ENCODE results near the gene UMAD1.
"Not testable (repeated sequence)": the region's sequence is repeated elsewhere in the genome, so short reads cannot be mapped to it uniquely, and the experiment has no call there.

The UMAD1 gene

GRCh38 chr7:7653593-7654187 lies 13.1 kb downstream of the UMAD1 start:
- DNase-seq: peak; percentile 51

- no peak for DNase-seq
Measured at GRCh38 chr7:7654964-7655715, 14.6 kb downstream of the UMAD1 start.

DNA sequence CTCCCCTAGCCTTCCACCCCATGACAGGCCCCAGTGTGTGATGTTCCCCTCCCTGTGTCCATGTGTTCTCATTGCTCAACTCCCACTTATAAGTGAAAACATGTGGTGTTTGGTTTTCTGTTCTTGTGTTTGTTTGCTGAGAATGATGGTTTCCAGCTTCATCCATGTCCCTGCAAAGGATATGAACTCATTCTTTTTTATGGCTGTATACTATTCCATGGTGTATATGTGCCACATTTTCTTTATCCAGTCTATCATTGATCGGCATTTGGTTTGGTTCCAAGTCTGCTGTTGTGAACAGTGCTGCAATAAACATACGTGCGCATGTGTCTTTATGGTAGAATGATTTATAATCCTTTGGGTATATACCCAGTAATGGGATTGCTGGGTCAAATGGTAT lies 15.9 kb downstream of the UMAD1 start:
- not testable (repeated sequence) for DNase-seq

DNA sequence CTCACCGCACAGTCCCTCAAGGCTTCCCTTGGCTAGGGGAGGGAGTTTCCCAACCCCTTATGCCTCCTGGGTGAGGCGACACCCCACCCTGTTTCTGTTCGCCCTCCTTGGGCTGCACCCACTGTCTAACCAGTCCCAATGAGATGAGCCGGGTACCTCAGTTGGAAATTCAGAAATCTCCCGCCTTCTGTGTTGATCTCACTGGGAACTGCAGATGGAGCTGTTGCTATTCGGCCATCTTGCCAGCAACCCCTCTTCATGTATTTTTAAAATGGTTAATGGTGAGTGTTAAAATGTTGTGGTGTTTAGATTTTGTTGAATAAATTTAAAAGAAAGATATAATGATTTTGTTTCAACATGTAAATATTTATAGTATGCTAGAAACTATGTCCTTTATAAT lies 22.0 kb downstream of the UMAD1 start:
- peak; percentile 29 for DNase-seq

DNA sequence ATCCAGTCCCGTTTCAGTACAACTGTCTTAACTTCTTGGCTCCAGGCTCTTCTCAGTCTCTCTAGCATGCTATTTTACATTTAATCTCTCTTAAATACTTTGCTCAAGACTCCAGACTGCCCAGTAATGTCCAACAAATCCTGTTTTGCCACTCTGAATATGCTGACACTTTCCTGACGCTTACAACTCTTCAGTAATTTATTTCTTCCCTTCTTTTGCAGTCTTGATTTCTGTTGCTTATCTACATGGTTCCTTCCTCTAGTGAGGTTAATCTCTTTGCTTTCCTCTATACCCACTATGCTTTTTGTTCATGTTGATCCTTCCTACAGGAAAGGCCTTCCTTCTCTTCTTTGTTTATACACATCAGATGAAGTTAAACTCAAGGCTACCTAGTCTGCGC lies 23.7 kb downstream of the UMAD1 start:
- no peak for DNase-seq

DNA sequence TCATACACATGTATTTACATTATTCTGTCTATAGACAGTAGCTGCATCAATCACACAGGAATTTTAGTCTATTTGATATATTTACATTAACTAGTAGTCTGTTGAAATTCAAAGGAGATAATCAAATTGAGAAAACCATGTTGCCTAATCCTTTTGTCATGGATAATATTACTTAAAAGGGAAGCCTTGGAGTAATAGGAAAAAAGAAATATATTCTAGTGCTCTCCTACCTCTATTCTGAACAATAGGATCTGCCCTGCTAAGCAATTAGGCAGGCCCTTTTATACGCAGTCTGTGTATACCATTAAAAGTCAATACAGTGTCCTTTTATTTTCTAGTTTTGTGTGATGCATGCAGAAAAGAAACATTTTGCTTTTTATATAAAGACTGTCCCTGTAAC lies 24.5 kb downstream of the UMAD1 start:
- no peak for DNase-seq

DNA sequence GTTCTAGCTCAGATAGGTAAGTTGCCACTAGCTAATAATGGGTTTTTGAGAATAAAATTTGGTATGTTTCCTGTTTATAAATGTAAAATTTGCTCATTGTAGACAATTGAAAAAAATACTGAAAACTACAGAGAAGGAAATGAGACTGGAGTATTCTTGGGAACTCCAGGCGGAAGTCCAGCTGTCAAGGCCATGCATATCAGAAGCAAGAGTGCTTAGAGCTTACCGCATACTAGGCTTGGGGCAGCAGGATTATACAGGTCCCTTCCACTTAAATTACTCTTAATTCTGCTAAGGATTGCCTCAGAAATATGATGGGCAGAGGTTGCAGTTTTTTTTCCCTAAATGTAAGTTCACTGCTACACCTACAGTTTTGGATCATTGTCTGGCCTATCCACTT lies 26.6 kb downstream of the UMAD1 start:
- no peak for DNase-seq

GRCh38 chr7:7668706-7669105 lies 28.2 kb downstream of the UMAD1 start:
- peak; percentile 14 for DNase-seq

DNA sequence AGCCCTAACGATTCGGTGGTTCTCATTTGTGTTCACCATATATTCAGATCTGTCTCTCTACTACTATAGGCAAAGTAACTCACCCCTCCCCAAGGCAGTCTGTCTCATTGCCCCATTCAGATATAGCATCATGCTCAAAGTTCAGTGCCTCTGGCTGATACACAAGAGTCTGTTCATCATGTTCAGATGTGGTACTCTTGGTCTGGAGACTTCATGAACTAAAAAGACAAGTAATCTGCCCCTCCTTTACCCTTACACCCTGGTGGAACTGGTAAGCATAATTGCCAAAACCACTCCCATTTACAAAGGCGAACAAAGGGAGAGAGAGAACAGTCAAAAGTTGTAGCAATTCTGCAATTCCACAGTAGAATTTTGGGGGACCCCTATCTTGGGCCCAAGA lies 29.9 kb downstream of the UMAD1 start:
- no peak for DNase-seq

- no peak for DNase-seq
Measured at GRCh38 chr7:7671361-7671760, 30.8 kb downstream of the UMAD1 start.

DNA sequence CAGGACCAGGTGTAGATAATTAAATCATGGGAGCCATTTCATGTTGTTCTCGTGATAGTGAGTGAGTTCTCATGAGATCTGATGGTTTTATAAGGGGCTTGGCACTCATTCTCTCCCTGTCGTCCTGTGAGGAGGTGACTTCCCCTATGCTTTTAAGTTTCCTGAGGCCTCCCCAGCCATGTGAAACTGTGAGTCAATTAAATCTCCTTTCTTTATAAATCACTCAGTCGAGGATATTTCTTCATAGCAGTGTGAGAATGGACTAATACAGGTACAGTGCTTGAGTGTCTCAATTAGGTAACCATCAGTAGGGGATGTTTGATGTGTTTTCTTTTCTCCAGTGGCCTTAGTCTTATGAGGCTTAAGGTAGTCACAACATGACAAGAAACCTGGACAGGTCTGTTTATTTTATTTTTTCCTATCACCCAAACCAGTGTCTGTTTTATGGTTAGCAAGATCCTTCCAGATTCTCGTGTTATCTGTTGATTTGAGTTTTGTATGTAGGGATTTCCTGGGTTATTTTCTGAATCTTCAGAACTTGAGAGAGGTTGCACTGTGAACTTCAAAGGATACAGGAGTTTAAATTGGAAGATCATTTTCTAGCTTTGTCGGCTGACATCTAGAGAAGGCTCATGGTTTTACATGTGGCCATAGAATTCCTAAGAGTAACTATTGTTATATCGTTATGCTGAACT lies 32.1 kb downstream of the UMAD1 start:
- DNase-seq: no peak

DNA sequence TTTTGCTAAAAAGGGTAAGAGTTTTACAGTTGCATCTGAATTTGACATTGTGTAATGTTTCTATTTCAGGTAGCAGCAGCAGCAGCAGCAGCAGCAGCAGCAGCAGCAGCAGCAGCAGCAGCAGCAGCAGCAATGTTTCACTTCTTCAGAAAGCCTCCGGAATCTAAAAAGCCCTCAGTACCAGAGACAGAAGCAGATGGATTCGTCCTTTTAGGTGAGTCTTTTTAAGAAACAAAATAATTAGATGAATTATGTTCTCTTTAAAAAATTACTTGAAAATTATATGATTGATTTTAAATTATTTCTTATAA lies 32.6 kb downstream of the UMAD1 start:
- DNase-seq: no peak

GRCh38 chr7:7675686-7676085 lies 35.1 kb downstream of the UMAD1 start:
- DNase-seq: no peak

DNA sequence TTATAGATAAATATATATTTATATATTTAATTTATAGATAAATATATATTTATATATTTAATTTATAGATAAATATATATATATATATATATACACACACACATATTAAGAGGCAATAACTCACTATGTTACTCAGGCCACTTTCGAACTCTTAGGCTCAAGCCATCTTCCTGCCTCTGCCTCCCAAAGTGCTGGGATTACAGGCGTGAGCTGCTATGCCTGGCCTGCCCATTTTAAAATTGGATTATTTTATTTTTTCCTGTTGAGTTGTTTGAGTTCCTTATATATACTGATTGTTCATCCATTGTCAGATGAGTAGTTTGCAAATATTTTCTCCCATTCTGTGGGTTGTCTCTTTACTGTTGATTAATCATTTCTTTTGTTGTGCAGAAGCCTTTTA lies 39.1 kb downstream of the UMAD1 start:
- peak; percentile 25 for DNase-seq

GRCh38 chr7:7681191-7681935 lies 40.8 kb downstream of the UMAD1 start:
- peak; percentile 88 for DNase-seq

- no peak for DNase-seq
Measured at GRCh38 chr7:7681936-7682329, 41.4 kb downstream of the UMAD1 start.

DNA sequence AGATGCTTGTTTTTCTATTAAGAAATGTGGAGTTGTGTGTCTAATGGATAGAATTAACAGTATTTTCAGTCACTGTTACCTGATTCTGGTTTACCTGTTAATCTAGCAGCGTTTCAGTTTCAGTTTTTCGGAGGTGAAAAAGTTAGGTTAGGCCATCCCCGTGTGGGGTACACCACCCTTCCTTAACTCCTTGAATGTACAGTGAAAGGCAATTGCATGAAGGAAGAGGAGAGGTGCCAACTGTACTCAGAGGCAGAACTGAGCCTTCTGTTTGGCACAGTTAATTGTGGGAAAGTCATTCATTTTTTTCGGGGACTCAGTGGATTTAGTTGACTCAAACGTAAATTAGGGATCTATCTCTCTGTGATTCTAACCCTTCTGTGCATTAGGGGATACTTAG lies 42.3 kb downstream of the UMAD1 start:
- no peak for DNase-seq

DNA sequence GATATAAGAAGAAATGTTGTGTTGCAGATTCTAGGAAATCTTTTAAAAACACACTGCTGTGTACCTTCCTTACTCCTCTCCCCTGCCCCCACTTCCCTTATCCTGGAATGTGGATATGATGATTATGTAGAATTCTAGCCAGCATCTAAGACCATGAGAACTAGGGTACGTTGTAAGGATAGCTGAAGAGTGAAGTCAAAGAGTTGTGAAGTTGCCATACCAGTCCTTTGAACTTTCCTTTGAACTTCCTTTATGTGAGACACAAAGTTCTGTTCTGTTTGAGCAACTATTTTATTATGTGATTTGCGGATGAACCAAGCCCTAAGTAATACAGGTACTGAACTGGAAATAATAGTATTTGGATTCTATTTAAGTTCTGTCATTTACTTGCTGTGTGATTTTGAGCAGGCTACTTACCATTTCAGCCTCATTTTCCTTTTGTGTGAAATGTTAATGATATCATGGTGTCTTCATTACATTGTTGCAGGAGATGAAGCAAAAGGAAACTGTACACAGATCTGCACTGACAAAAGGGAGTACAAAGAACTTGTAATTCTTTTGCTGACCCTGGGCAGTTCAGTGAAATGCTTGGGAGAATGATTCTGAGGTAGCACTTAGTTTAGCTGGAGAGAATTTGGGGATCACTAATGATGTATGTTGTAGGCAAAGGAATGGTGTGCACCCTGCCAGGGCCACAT lies 46.4 kb downstream of the UMAD1 start:
- DNase-seq: no peak

GRCh38 chr7:7687800-7688199 lies 47.2 kb downstream of the UMAD1 start:
- DNase-seq: no peak

DNA sequence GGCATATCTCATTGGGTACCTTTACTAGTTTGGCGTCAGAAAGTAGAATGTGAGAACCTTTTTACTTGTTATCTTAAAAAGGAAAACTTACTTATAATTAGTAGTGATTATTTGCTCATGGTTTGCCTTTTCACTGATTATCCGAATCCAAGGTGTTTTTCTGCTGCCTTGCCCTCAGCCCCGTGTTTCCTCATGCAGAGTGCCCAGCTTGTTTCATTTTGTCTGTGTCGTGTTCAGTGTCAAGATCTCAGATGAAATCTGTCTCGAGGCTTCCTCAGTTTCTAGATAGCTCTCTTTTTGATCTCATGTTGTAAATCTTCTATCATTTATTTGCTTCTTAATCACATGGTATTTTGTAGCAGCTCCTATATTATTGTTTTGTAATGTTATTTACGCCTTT lies 47.8 kb downstream of the UMAD1 start:
- no peak for DNase-seq

DNA sequence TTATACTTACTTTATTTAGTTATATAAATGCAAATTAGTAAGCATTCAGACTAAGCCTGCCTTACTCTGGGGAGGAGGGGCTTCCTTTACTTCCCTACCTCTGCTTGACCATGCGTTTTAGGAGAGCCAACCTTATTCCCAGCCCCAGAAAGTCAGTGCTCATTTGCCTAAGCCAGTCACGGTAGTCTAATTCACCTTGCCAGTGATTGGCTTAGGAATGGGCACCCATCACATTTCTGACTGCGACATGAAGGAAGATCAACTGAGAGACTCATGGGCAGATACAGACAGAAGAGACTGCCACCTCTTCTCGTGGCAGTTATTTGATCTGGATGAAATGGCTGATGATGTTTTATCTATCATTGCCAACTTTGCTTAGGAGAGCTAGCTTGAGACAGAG lies 48.4 kb downstream of the UMAD1 start:
- DNase-seq: peak; percentile 19

- no peak for DNase-seq
Measured at GRCh38 chr7:7693881-7694280, 53.3 kb downstream of the UMAD1 start.

- no peak for DNase-seq
Measured at GRCh38 chr7:7694542-7694941, 54.0 kb downstream of the UMAD1 start.

Data from hematopoietic multipotent progenitor cell treated with erythropoietin and hydrocortisone succinate and interleukin-3 and kit ligand, for 4 days (in vitro differentiated cells).